ACC112 (cell line): ENCODE data around the gene WNK2.

Experiments
- H2AFZ ChIP-seq: fragments of 200-600 bp; sonication (generic); one replicate; pipeline ENCODE4 v1.6.0; 2017; ENCODE audit warnings: antibody characterized with exemption, low read length; ENCODE audit not compliant: unreplicated experiment
- H3K27ac ChIP-seq: fragments of 200-600 bp; sonication (generic); 2 replicates; pipeline ENCODE4 v1.5.1; 2014; ENCODE audit warnings: low read depth, mild to moderate bottlenecking, antibody characterized with exemption, low read length, moderate library complexity
- H3K27me3 ChIP-seq: fragments of 200-600 bp; sonication (generic); 2 replicates; pipeline ENCODE4 v1.6.1; 2014; ENCODE audit warnings: mild to moderate bottlenecking, antibody characterized with exemption, low read length, moderate library complexity, mixed read lengths; ENCODE audit not compliant: insufficient read depth
- H3K36me3 ChIP-seq: fragments of 200-600 bp; sonication (generic); 2 replicates; pipeline ENCODE4 v1.6.1; 2016; ENCODE audit warnings: mild to moderate bottlenecking, antibody characterized with exemption, low read length, moderate library complexity, mixed read lengths; ENCODE audit not compliant: insufficient read depth
- H3K4me1 ChIP-seq: fragments of 200-600 bp; sonication (generic); one replicate; pipeline ENCODE4 v1.6.1; 2016; ENCODE audit warnings: low read length, mixed read lengths; ENCODE audit not compliant: insufficient read depth, unreplicated experiment, control insufficient read depth
- H3K4me3 ChIP-seq: fragments of 200-600 bp; sonication (generic); 2 replicates; pipeline ENCODE4 v1.5.1; 2014; ENCODE audit warnings: mild to moderate bottlenecking, low read depth, low read length
- H3K79me2 ChIP-seq: fragments of 200-600 bp; sonication (generic); one replicate; pipeline ENCODE4 v1.6.0; 2016; ENCODE audit warnings: low read length; ENCODE audit not compliant: control insufficient read depth, unreplicated experiment, insufficient read depth

WNK2 gene

DNA sequence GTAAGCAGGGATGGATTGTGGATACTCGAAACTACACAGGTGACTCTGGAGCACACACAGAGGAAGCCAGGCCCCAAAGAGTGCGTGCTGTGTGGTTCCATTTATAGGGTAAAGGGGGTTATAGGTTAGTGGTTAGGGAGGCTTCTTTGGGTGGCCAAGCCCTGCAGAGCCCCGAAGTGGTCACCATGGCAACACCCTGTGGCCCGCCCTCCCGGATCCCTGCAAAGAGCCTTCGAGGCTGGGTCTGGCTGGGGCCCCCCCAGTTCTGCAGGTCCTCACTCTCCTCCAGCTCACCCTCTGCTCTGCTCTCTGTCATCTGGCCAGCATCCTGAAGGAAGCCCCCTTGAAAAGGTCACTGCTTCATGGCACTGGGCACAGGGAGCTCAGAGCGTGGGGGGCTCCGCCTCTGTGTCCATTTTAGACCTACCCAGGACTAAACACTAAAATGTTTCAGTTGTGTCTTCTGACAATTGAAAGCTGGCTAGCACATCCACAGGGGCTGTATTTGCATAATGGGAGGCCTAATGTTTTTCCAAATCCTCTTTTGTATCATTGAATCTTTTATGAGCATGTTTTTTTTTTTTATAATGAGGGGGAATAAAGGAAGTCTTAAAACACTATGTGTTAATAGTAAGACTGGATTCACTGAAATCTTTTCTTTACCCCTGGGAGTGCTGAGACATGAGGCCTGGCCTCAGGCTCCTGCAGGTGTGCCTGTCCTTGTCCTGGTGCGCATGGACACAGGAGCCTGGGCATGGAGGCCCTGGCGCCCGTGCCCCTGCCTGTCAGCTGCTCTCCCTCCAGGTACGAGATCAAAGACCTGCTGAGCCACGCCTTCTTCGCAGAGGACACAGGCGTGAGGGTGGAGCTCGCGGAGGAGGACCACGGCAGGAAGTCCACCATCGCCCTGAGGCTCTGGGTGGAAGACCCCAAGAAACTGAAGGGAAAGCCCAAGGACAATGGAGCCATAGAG, 55.3 kb downstream of the WNK2 start:
- Histone ChIP-seq H3K79me2 (no peaks in the 10 kb centered on the region), H3K36me3 (no peaks in the 10 kb centered on the region), H3K4me1 (no peaks in the 10 kb centered on the region), H3K27ac (no peak overlapping the region), H3K4me3 (no peak overlapping the region), H2AFZ (no peak overlapping the region), H3K27me3 (peaks cover 12% of the 10 kb centered on the region; the same call in 1 of the 2 replicates)

- Histone ChIP-seq H3K4me1 (no peaks in the 10 kb centered on the region), H3K36me3 (no peaks in the 10 kb centered on the region), H3K4me3 (no peak overlapping the region), H3K79me2 (no peaks in the 10 kb centered on the region), H2AFZ (no peak overlapping the region), H3K27ac (no peak overlapping the region), H3K27me3 (peaks cover 12% of the 10 kb centered on the region; the same call in 1 of the 2 replicates)
Observed at GRCh38 chr9:93240891-93241334, 57.0 kb downstream of the WNK2 start.

DNA sequence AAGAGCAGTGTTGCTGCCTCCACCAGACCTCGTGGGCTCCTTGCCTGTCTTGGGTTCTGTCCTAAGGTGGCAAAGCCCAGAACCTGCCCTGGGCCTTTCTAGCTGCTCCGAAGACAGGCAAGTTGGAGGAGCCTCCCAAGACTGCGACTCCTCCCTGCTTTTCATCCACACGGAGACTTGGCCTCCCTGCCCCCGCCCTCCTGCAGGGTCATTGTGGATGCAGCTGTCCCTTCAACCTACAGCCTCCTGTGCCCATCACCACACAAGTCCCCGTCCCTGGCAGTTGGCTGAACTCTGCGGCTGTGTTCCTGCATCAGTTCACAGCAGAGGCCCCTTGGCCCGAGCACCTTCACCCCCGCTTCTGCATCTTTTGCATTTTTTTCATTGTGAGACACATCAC, 59.2 kb downstream of the WNK2 start:
- Histone ChIP-seq H3K27ac (no peak overlapping the region), H3K27me3 (no peaks in the 10 kb centered on the region), H3K4me3 (no peak overlapping the region), H3K79me2 (no peaks in the 10 kb centered on the region), H3K4me1 (no peaks in the 10 kb centered on the region), H3K36me3 (no peaks in the 10 kb centered on the region), H2AFZ (no peak overlapping the region)

- Histone ChIP-seq H3K79me2 (no peaks in the 10 kb centered on the region), H3K4me3 (no peak overlapping the region), H3K36me3 (no peaks in the 10 kb centered on the region), H3K27me3 (no peaks in the 10 kb centered on the region), H2AFZ (no peak overlapping the region), H3K4me1 (no peaks in the 10 kb centered on the region), H3K27ac (no peak overlapping the region)
Observed at GRCh38 chr9:93244101-93244500, 60.2 kb downstream of the WNK2 start.

- Histone ChIP-seq H3K27ac (no peak overlapping the region), H3K27me3 (no peaks in the 10 kb centered on the region), H3K4me1 (no peaks in the 10 kb centered on the region), H3K4me3 (no peak overlapping the region), H2AFZ (no peak overlapping the region), H3K79me2 (no peaks in the 10 kb centered on the region), H3K36me3 (no peaks in the 10 kb centered on the region)
Observed at GRCh38 chr9:93244510-93245436, 60.8 kb downstream of the WNK2 start.

DNA sequence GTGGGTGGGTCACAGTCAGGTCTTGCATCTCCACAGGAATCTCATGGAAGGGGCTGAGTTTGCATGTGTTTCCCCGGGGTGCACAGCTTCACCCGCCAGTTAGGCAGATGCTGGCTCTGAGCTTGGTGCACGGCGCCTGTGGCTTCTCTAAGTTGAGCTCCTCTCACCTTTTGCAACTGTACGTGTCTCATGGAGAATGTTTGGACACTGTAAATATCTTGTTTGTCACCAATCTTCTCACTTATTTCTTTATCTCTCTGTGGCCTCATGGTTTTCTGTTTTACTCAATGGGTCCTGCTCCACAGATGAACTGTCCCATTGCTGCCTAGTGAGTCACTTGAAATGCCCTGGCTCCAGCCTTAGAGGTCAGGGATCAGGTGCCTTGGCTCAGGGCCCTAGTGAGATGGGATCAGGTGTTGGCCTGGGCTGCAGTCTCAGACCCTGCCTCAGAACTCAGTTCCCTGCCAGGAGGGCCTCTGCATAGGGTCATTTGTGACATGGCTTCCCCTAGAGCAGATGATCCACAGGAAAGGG, 61.6 kb downstream of the WNK2 start:
- Histone ChIP-seq H2AFZ (no peak overlapping the region), H3K27me3 (no peaks in the 10 kb centered on the region), H3K4me1 (no peaks in the 10 kb centered on the region), H3K4me3 (no peak overlapping the region), H3K27ac (no peak overlapping the region), H3K79me2 (no peaks in the 10 kb centered on the region), H3K36me3 (no peaks in the 10 kb centered on the region)

DNA sequence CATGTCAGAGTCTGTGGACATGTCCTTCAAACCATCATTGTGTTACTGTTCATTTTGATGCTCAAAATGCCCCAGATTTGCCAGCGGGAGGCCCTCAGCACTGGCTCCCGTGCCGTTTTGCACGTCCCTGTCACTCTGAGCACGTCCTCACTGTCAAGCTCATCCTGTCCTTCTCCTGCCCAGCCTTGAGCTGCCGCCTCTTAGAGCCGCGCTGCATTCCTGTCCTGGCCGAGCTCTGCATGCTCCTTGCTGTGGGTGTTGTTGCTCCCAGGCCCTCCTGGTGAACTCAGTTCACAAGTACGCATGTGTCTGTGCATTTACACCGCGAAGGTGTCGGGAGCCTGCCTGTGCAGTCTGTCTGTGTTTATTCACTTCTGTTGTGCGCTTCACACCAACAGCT, 62.2 kb downstream of the WNK2 start:
- Histone ChIP-seq H3K27ac (no peak overlapping the region), H3K36me3 (no peaks in the 10 kb centered on the region), H2AFZ (no peak overlapping the region), H3K27me3 (no peaks in the 10 kb centered on the region), H3K4me3 (no peak overlapping the region), H3K4me1 (no peaks in the 10 kb centered on the region), H3K79me2 (no peaks in the 10 kb centered on the region)

- Histone ChIP-seq H2AFZ (no peak overlapping the region), H3K36me3 (no peaks in the 10 kb centered on the region), H3K4me3 (no peak overlapping the region), H3K4me1 (no peaks in the 10 kb centered on the region), H3K27ac (no peak overlapping the region), H3K79me2 (no peaks in the 10 kb centered on the region), H3K27me3 (no peaks in the 10 kb centered on the region)
Observed at GRCh38 chr9:93246526-93246925, 62.6 kb downstream of the WNK2 start.

GRCh38 chr9:93247099-93247865, 63.3 kb downstream of the WNK2 start:
- no peaks in the 10 kb centered on the region for H3K79me2 ChIP-seq
- H3K27ac ChIP-seq = no peak overlapping the region
- no peaks in the 10 kb centered on the region for H3K4me1 ChIP-seq
- no peak overlapping the region for H2AFZ ChIP-seq
- H3K36me3 ChIP-seq = no peaks in the 10 kb centered on the region
- no peaks in the 10 kb centered on the region for H3K27me3 ChIP-seq
- H3K4me3 ChIP-seq = no peak overlapping the region

DNA sequence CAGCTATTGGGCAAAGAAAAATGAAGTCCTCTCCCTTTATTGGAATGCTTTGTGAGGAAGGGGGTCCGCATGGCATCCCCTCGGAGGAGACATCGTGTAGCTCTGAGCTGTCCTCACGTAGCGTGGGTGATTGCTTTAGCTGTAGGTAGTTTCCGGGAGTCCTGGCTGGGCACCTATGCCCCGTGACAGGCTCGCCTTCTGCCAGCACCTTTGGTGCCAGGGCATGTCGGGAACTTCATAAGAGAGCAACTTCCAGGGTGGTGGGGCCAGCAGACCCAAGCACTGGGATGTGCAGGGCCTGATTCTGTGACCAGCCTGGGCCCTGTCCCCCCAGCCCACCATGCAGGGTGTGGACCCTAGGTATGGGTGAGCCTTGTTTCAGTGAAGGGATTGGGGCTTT, 64.0 kb downstream of the WNK2 start:
- Histone ChIP-seq H3K36me3 (no peaks in the 10 kb centered on the region), H3K27me3 (no peaks in the 10 kb centered on the region), H3K27ac (no peak overlapping the region), H2AFZ (no peak overlapping the region), H3K79me2 (no peaks in the 10 kb centered on the region), H3K4me1 (no peaks in the 10 kb centered on the region), H3K4me3 (no peak overlapping the region)
